Measurements from ENCODE around the gene CFAP97.

GRCh38 chr4:185248393-185249039, 44.7 kb upstream of the CFAP97 start:
- TF ChIP-seq TAF1 (IDR thresholded peaks at IDR 0.05; ENCODE audit: borderline replicate concordance, insufficient read depth, low read length) (no peak), POLR2AphosphoS5 (IDR thresholded peaks at IDR 0.05; ENCODE audit: low read depth, low read length) (no peak), SIN3A (IDR thresholded peaks at IDR 0.05; ENCODE audit: borderline replicate concordance, insufficient read depth, low read length) (no peak)
- TF ChIP-seq, protein P1, sequence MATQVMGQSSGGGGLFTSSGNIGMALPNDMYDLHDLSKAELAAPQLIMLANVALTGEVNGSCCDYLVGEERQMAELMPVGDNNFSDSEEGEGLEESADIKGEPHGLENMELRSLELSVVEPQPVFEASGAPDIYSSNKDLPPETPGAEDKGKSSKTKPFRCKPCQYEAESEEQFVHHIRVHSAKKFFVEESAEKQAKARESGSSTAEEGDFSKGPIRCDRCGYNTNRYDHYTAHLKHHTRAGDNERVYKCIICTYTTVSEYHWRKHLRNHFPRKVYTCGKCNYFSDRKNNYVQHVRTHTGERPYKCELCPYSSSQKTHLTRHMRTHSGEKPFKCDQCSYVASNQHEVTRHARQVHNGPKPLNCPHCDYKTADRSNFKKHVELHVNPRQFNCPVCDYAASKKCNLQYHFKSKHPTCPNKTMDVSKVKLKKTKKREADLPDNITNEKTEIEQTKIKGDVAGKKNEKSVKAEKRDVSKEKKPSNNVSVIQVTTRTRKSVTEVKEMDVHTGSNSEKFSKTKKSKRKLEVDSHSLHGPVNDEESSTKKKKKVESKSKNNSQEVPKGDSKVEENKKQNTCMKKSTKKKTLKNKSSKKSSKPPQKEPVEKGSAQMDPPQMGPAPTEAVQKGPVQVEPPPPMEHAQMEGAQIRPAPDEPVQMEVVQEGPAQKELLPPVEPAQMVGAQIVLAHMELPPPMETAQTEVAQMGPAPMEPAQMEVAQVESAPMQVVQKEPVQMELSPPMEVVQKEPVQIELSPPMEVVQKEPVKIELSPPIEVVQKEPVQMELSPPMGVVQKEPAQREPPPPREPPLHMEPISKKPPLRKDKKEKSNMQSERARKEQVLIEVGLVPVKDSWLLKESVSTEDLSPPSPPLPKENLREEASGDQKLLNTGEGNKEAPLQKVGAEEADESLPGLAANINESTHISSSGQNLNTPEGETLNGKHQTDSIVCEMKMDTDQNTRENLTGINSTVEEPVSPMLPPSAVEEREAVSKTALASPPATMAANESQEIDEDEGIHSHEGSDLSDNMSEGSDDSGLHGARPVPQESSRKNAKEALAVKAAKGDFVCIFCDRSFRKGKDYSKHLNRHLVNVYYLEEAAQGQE (IDR thresholded peaks at IDR 0.05; ENCODE audit: insufficient read depth in 1 of 2, low read depth in 2 of 2, low read length in 2 of 2): no peak
